Liver (tissue), 9 donors: ENCODE data around the gene CAVIN4. TPM values are rescaled to one million over a fixed set of nuclear protein-coding genes. Genes with fewer than 3 reads are reported as not detected.

Experiments used
- DNase-seq: peaks from one replicate; pipeline ENCODE4 v3.0.0-alpha.2; 2017; ENCODE audit warnings: low spot score
- H3K27ac ChIP-seq, 2 donors: one replicate each; pipeline ENCODE4 v1.7.0; 2013; ENCODE audit warnings: inconsistent platforms in 2 of 2, low read length in 2 of 2, control low read depth in 1 of 2, low read depth in 1 of 2, mild to moderate bottlenecking in 1 of 2
- H3K27me3 ChIP-seq, 4 donors: one replicate each; pipeline versions ENCODE4 v1.6.1 to v1.7.0; 2013; ENCODE audit warnings: low read length in 3 of 4, inconsistent platforms in 1 of 4, mild to moderate bottlenecking in 1 of 4, moderate library complexity in 1 of 4; ENCODE audit not compliant: control insufficient read depth in 4 of 4, insufficient read depth in 4 of 4
- H3K36me3 ChIP-seq, 4 donors: one replicate each; pipeline versions ENCODE4 v1.6.1 to v1.7.0; 2013; ENCODE audit warnings: low read length in 3 of 4, mild to moderate bottlenecking in 3 of 4, low read depth in 1 of 4, moderate library complexity in 1 of 4; ENCODE audit not compliant: control insufficient read depth in 4 of 4, insufficient read depth in 3 of 4
- H3K4me1 ChIP-seq, 4 donors: one replicate each; pipeline versions ENCODE4 v1.6.1 to v1.7.0; 2013; ENCODE audit warnings: low read length in 3 of 4, mild to moderate bottlenecking in 3 of 4, moderate library complexity in 1 of 4; ENCODE audit not compliant: control insufficient read depth in 4 of 4, insufficient read depth in 4 of 4
- H3K4me3 ChIP-seq, 3 donors: one replicate each; pipeline versions ENCODE4 v1.6.1 to v1.7.0; 2013; ENCODE audit warnings: low read length in 3 of 3, control low read depth in 1 of 3, low read depth in 1 of 3, mild to moderate bottlenecking in 1 of 3
- H3K9ac ChIP-seq, 2 donors: one replicate each; pipeline ENCODE4 v1.7.0; 2013; ENCODE audit warnings: low read length in 2 of 2, mild to moderate bottlenecking in 2 of 2, moderate library complexity in 2 of 2, control low read depth in 1 of 2, low read depth in 1 of 2
- H3K9me3 ChIP-seq, 4 donors: one replicate each; pipeline versions ENCODE4 v1.6.1 to v1.7.0; 2013; ENCODE audit warnings: low read length in 3 of 4; ENCODE audit not compliant: control insufficient read depth in 4 of 4
- EGR1 ChIP-seq, 2 donors: IDR thresholded peaks; 2 replicates each; pipeline ENCODE4 v1.6.1; 2016 to 2018; ENCODE audit warnings: antibody characterized with exemption in 2 of 2, low read depth in 2 of 2
- FOXA1 ChIP-seq: IDR thresholded peaks from 2 replicates; pipeline ENCODE4 v1.6.1; 2016; ENCODE audit warnings: antibody characterized with exemption
- FOXA2 ChIP-seq: IDR thresholded peaks from 2 replicates; pipeline ENCODE4 v1.6.1; 2016; ENCODE audit warnings: antibody characterized with exemption
- GABPA ChIP-seq, 2 donors: IDR thresholded peaks in 1 of 2; conservative IDR thresholded peaks in 1 of 2; 2 replicates each; pipeline ENCODE4 v1.6.1; 2016; ENCODE audit warnings: antibody characterized with exemption in 2 of 2, mild to moderate bottlenecking in 1 of 2, moderate library complexity in 1 of 2
- HNF4A ChIP-seq, 2 donors: conservative IDR thresholded peaks; 2 replicates each; pipeline ENCODE4 v1.6.1; 2016; ENCODE audit warnings: antibody characterized with exemption in 2 of 2, mild to moderate bottlenecking in 2 of 2
- HNF4G ChIP-seq: IDR thresholded peaks from 2 replicates; pipeline ENCODE4 v1.6.1; 2016; ENCODE audit warnings: antibody characterized with exemption
- JUND ChIP-seq, 2 donors: IDR thresholded peaks; 2 replicates each; pipeline ENCODE4 v1.6.1; 2016; ENCODE audit warnings: antibody characterized with exemption in 2 of 2
- NR2F2 ChIP-seq: IDR thresholded peaks from 2 replicates; pipeline ENCODE4 v1.6.1; 2016; ENCODE audit warnings: antibody characterized with exemption
- RAD21 ChIP-seq, 2 donors: IDR thresholded peaks; 2 replicates each; pipeline ENCODE4 v1.6.1; 2016; ENCODE audit warnings: antibody characterized with exemption in 2 of 2, mild to moderate bottlenecking in 2 of 2
- RXRA ChIP-seq, 2 donors: IDR thresholded peaks; 2 replicates each; pipeline ENCODE4 v1.6.1; 2017 to 2018; ENCODE audit warnings: antibody characterized with exemption in 2 of 2, mild to moderate bottlenecking in 1 of 2
- SP1 ChIP-seq: IDR thresholded peaks from 2 replicates; pipeline ENCODE4 v1.6.1; 2018; ENCODE audit warnings: antibody characterized with exemption, mild to moderate bottlenecking
- TAF1 ChIP-seq: conservative IDR thresholded peaks from 2 replicates; pipeline ENCODE4 v1.6.1; 2016; ENCODE audit warnings: antibody characterized with exemption, mild to moderate bottlenecking
- YY1 ChIP-seq: IDR thresholded peaks from 2 replicates; pipeline ENCODE4 v1.6.1; 2016; ENCODE audit warnings: antibody characterized with exemption, mild to moderate bottlenecking
- WGBS: extraction: QIAGEN DNeasy Blood & Tissue Kit; methylation state at CpG from one replicate; pipeline ENCODE4 v1.1.7; 2013; 5-methylcytosine and 5-hydroxymethylcytosine counted together
- polyA plus RNA-seq, 2 donors: library from polyadenylated mRNA; stranded (reverse) in 1 of 2; unstranded in 1 of 2; fragments of 200-250 nt in 1 of 2; fragments of >200 nt in 1 of 2; fragmentation: Nextera tagmentation in 1 of 2; extraction: Ambion mirVana in 1 of 2; gene quantifications; one replicate each; pipeline versions ENCODE4 v1.2.1 to v1.2.3, GENCODE V29; 2013 to 2015
- total RNA-seq, 2 donors: library from RNA; depleted of rRNA; stranded (reverse); fragments of >200 nt; gene quantifications; one replicate each; pipeline ENCODE4 v1.2.3, GENCODE V29; 2014
- TF ChIP-seq, protein P1 (sequence below): fragments of 150-350 bp; IDR thresholded peaks from 2 replicates; pipeline ENCODE4 v1.5.1; 2017; ENCODE audit warnings: improper control_type of control experiment, low read depth, low read length; ENCODE audit not compliant: missing input control
- TF ChIP-seq, protein P2 (sequence below): IDR thresholded peaks from 2 replicates; pipeline ENCODE4 v1.6.1; 2016; ENCODE audit warnings: antibody characterized with exemption, mild to moderate bottlenecking
- TF ChIP-seq, protein P3 (sequence below): IDR thresholded peaks from 2 replicates; pipeline ENCODE4 v1.6.1; 2016; ENCODE audit warnings: antibody characterized with exemption
- TF ChIP-seq, protein P4 (sequence below): IDR thresholded peaks from 2 replicates; pipeline ENCODE4 v1.6.1; 2016; ENCODE audit warnings: antibody characterized with exemption
- TF ChIP-seq, protein P5 (sequence below): IDR thresholded peaks from 2 replicates; pipeline ENCODE4 v1.6.1; 2016; ENCODE audit warnings: antibody characterized with exemption
- donor health status: healthy.
- donor health status: healthy.
- donor health status: healthy.
- donor health status: healthy.
- donor health status: healthy.

Gene CAVIN4
- total and polyA plus RNA-seq, 4 donors, result 0.05 to 0.08 (median 0.06) TPM

DNA sequence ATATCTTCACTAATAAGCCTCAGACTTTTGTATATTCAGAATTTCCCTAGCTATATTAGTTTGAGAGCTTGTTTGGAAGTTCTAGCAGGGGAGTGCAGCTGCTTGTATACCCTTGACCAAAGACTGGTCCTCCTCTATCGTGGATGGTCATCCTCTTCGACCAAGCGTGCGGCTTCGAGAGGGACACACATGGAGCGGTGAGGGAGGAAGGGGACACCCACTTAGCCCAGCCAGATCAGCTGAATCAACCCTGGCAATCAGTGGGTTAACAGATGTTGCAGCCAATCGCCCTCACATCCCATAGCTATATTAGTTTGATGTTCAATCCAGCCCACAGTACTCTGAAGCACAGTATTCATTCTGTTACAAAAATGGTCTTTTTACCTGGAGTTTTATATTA lies 3.2 kb downstream of the CAVIN4 start:
- TF ChIP-seq TAF1 (no peak), NR2F2 (no peak), SP1 (no peak), RXRA (IDR thresholded peaks at IDR 0.05) (no peak), JUND (IDR thresholded peaks at IDR 0.05) (no peak), HNF4G (no peak), YY1 (no peak), FOXA2 (no peak), FOXA1 (no peak), RAD21 (IDR thresholded peaks at IDR 0.05) (no peak), EGR1 (IDR thresholded peaks at IDR 0.05; ENCODE audit: low read depth in 2 of 2) (no peak), HNF4A (conservative IDR thresholded peaks at IDR 0.05) (no peak), GABPA (IDR thresholded peaks at IDR 0.05 in 1 of 2, conservative IDR thresholded peaks at IDR 0.05 in 1 of 2) (no peak)
- TF ChIP-seq, protein P1, sequence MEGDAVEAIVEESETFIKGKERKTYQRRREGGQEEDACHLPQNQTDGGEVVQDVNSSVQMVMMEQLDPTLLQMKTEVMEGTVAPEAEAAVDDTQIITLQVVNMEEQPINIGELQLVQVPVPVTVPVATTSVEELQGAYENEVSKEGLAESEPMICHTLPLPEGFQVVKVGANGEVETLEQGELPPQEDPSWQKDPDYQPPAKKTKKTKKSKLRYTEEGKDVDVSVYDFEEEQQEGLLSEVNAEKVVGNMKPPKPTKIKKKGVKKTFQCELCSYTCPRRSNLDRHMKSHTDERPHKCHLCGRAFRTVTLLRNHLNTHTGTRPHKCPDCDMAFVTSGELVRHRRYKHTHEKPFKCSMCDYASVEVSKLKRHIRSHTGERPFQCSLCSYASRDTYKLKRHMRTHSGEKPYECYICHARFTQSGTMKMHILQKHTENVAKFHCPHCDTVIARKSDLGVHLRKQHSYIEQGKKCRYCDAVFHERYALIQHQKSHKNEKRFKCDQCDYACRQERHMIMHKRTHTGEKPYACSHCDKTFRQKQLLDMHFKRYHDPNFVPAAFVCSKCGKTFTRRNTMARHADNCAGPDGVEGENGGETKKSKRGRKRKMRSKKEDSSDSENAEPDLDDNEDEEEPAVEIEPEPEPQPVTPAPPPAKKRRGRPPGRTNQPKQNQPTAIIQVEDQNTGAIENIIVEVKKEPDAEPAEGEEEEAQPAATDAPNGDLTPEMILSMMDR, result no peak
- TF ChIP-seq, protein P2, sequence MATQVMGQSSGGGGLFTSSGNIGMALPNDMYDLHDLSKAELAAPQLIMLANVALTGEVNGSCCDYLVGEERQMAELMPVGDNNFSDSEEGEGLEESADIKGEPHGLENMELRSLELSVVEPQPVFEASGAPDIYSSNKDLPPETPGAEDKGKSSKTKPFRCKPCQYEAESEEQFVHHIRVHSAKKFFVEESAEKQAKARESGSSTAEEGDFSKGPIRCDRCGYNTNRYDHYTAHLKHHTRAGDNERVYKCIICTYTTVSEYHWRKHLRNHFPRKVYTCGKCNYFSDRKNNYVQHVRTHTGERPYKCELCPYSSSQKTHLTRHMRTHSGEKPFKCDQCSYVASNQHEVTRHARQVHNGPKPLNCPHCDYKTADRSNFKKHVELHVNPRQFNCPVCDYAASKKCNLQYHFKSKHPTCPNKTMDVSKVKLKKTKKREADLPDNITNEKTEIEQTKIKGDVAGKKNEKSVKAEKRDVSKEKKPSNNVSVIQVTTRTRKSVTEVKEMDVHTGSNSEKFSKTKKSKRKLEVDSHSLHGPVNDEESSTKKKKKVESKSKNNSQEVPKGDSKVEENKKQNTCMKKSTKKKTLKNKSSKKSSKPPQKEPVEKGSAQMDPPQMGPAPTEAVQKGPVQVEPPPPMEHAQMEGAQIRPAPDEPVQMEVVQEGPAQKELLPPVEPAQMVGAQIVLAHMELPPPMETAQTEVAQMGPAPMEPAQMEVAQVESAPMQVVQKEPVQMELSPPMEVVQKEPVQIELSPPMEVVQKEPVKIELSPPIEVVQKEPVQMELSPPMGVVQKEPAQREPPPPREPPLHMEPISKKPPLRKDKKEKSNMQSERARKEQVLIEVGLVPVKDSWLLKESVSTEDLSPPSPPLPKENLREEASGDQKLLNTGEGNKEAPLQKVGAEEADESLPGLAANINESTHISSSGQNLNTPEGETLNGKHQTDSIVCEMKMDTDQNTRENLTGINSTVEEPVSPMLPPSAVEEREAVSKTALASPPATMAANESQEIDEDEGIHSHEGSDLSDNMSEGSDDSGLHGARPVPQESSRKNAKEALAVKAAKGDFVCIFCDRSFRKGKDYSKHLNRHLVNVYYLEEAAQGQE, result no peak
- TF ChIP-seq, protein P3, sequence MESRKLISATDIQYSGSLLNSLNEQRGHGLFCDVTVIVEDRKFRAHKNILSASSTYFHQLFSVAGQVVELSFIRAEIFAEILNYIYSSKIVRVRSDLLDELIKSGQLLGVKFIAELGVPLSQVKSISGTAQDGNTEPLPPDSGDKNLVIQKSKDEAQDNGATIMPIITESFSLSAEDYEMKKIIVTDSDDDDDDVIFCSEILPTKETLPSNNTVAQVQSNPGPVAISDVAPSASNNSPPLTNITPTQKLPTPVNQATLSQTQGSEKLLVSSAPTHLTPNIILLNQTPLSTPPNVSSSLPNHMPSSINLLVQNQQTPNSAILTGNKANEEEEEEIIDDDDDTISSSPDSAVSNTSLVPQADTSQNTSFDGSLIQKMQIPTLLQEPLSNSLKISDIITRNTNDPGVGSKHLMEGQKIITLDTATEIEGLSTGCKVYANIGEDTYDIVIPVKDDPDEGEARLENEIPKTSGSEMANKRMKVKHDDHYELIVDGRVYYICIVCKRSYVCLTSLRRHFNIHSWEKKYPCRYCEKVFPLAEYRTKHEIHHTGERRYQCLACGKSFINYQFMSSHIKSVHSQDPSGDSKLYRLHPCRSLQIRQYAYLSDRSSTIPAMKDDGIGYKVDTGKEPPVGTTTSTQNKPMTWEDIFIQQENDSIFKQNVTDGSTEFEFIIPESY, result no peak
- TF ChIP-seq, protein P4, sequence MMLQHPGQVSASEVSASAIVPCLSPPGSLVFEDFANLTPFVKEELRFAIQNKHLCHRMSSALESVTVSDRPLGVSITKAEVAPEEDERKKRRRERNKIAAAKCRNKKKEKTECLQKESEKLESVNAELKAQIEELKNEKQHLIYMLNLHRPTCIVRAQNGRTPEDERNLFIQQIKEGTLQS, result no peak
- TF ChIP-seq, protein P5, sequence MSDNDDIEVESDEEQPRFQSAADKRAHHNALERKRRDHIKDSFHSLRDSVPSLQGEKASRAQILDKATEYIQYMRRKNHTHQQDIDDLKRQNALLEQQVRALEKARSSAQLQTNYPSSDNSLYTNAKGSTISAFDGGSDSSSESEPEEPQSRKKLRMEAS, result no peak

More for the DNA sequence above, 3.2 kb downstream of the CAVIN4 start:
- no peak overlapping the region for H3K9ac ChIP-seq
- no peak overlapping the region for H3K4me3 ChIP-seq
- no peaks in the 10 kb centered on the region for H3K4me1 ChIP-seq
- H3K27me3 ChIP-seq, result no peaks in the 10 kb centered on the region
- H3K36me3 ChIP-seq, result no peaks in the 10 kb centered on the region
- no peak overlapping the region for H3K27ac ChIP-seq
- H3K9me3 ChIP-seq, result no peaks in the 10 kb centered on the region
- DNase-seq, result no peak
- 95% methylated on average over 7 of the region's 7 CpGs for WGBS
